GM18517 (cell line): ENCODE data around the gene GBP3.
A peak's percentile ranks its signal among the peaks of the same experiment; 100 is the strongest.
"Not testable (repeated sequence)": the region's sequence is repeated elsewhere in the genome, so short reads cannot be mapped to it uniquely, and the experiment has no call there.

Experiments used
- ATAC-seq: cut with Tn5 transposase; IDR thresholded peaks from one replicate; pipeline ENCODE4 v1.9.1; 2021; ENCODE audit warnings: mild to moderate bottlenecking, moderate library complexity; ENCODE audit not compliant: unreplicated experiment

The GBP3 gene

GRCh38 chr1:89022167-89022959, at the start of gene GBP3:
Gene GBP3, minus strand, starts transcription at chr1:89022866. Its CDS starts 2,145 bp downstream, at chr1:89020721.
- peak; percentile 88 for ATAC-seq

GRCh38 chr1:89070509-89070908, 47.8 kb upstream of the GBP3 start:
- no peak for ATAC-seq

- ATAC-seq = no peak
These were observed 47.3 kb upstream of the GBP3 start for GRCh38 chr1:89069951-89070350.

- no peak for ATAC-seq
These were observed 45.6 kb upstream of the GBP3 start for GRCh38 chr1:89068291-89068690.

GRCh38 chr1:89065079-89065868, 42.6 kb upstream of the GBP3 start, which contains the start of gene GBP1:
Gene GBP1, minus strand, starts transcription at chr1:89065208. Its CDS starts 1,974 bp downstream, at chr1:89063234.
- ATAC-seq = peak; percentile 71

- ATAC-seq = peak; percentile 33
These were observed 42.0 kb upstream of the GBP3 start for GRCh38 chr1:89064632-89065031.

- no peak for ATAC-seq
These were observed 40.4 kb upstream of the GBP3 start for GRCh38 chr1:89063094-89063493.

GRCh38 chr1:89060091-89060490, 37.4 kb upstream of the GBP3 start:
- no peak for ATAC-seq

GRCh38 chr1:89051955-89052312, 29.3 kb upstream of the GBP3 start:
- no peak for ATAC-seq

- ATAC-seq = no peak
These were observed 28.8 kb upstream of the GBP3 start for GRCh38 chr1:89051300-89051954.

GRCh38 chr1:89050649-89051033, 28.0 kb upstream of the GBP3 start:
- no peak for ATAC-seq

GRCh38 chr1:89049901-89050648, 27.4 kb upstream of the GBP3 start:
- not testable (repeated sequence) for ATAC-seq

GRCh38 chr1:89049187-89049586, 26.5 kb upstream of the GBP3 start:
- ATAC-seq = not testable (repeated sequence)

- no peak for ATAC-seq
These were observed 25.1 kb upstream of the GBP3 start for GRCh38 chr1:89047734-89048133.

- not testable (repeated sequence) for ATAC-seq
These were observed 23.9 kb upstream of the GBP3 start for GRCh38 chr1:89046318-89047183.

GRCh38 chr1:89044970-89045721, 22.5 kb upstream of the GBP3 start:
- ATAC-seq = no peak

- ATAC-seq = no peak
These were observed 21.3 kb upstream of the GBP3 start for GRCh38 chr1:89043940-89044339.

GRCh38 chr1:89042491-89042890, 19.8 kb upstream of the GBP3 start:
- no peak for ATAC-seq

GRCh38 chr1:89041721-89042120, 19.1 kb upstream of the GBP3 start:
- no peak for ATAC-seq
